GM21515 (cell line): ENCODE data around the gene DHRS11.
A peak's percentile ranks its signal among the peaks of the same experiment; 100 is the strongest.

Source experiments
- ATAC-seq: cut with Tn5 transposase; IDR thresholded peaks from one replicate; pipeline ENCODE4 v1.9.1; 2021; ENCODE audit not compliant: unreplicated experiment

The DHRS11 gene

GRCh38 chr17:36591434-36592315, at the start of gene DHRS11:
TSS of gene DHRS11 (plus strand) at chr17:36591879. CDS start at chr17:36592010, 131 bp downstream.
- peak; percentile 68 for ATAC-seq

- ATAC-seq, result no peak
These were observed 48.9 kb upstream of the DHRS11 start for GRCh38 chr17:36542755-36543154.

- ATAC-seq, result peak; percentile 11
These were observed 47.7 kb upstream of the DHRS11 start for GRCh38 chr17:36544044-36544306.

GRCh38 chr17:36544307-36545076, 47.2 kb upstream of the DHRS11 start, which contains the start of gene GGNBP2:
TSS of gene GGNBP2 (plus strand) at chr17:36544919. CDS start at chr17:36545725, 806 bp downstream.
- peak; percentile 47 for ATAC-seq

- peak; percentile 34 for ATAC-seq
These were observed 46.6 kb upstream of the DHRS11 start for GRCh38 chr17:36545077-36545464.

- ATAC-seq, result peak; percentile 63
These were observed 45.9 kb upstream of the DHRS11 start for GRCh38 chr17:36545465-36546417.

- no peak for ATAC-seq
These were observed 45.1 kb upstream of the DHRS11 start for GRCh38 chr17:36546418-36547093.

- ATAC-seq, result no peak
These were observed 43.9 kb upstream of the DHRS11 start for GRCh38 chr17:36547776-36548175.

GRCh38 chr17:36550491-36551417, 40.9 kb upstream of the DHRS11 start:
- no peak for ATAC-seq

- no peak for ATAC-seq
These were observed 38.2 kb upstream of the DHRS11 start for GRCh38 chr17:36553459-36553858.

- ATAC-seq, result no peak
These were observed 25.6 kb upstream of the DHRS11 start for GRCh38 chr17:36566081-36566480.

- ATAC-seq, result no peak
These were observed 16.7 kb upstream of the DHRS11 start for GRCh38 chr17:36575028-36575427.

GRCh38 chr17:36576793-36577192, 14.9 kb upstream of the DHRS11 start:
- no peak for ATAC-seq

GRCh38 chr17:36578671-36579070, 13.0 kb upstream of the DHRS11 start:
- no peak for ATAC-seq

GRCh38 chr17:36583787-36584186, 7.9 kb upstream of the DHRS11 start:
- no peak for ATAC-seq

GRCh38 chr17:36586138-36586537, 5.5 kb upstream of the DHRS11 start:
- ATAC-seq, result no peak

GRCh38 chr17:36590082-36590481, 1.6 kb upstream of the DHRS11 start:
- no peak for ATAC-seq

- ATAC-seq, result no peak
These were observed 637 bp downstream of the DHRS11 start for GRCh38 chr17:36592316-36592715.

GRCh38 chr17:36592716-36593321, 1.1 kb downstream of the DHRS11 start:
- no peak for ATAC-seq
